HepG2 (cell line): ENCODE results near the gene MAP2K7. TPM values are rescaled to one million over a fixed set of nuclear protein-coding genes. Genes with fewer than 3 reads are reported as not detected.

Experiments used
- IKZF4 ChIP-seq: sonication (generic); formaldehyde crosslinking; IDR thresholded peaks from 2 replicates; pipeline ENCODE4 v1.5.1; 2020; ENCODE audit warnings: borderline replicate concordance, mild to moderate bottlenecking, low read depth, missing genetic modification reagents; ENCODE audit errors: not compliant biosample characterization
- KAT8 ChIP-seq: IDR thresholded peaks from 2 replicates; pipeline ENCODE4 v1.6.1; 2016; ENCODE audit warnings: missing genetic modification reagents, missing compliant biosample characterization
- KLF12 ChIP-seq: sonication (generic); formaldehyde crosslinking; IDR thresholded peaks from 2 replicates; pipeline ENCODE4 v1.4.0; 2020; ENCODE audit warnings: missing genetic modification reagents, borderline replicate concordance
- NFIC ChIP-seq: IDR thresholded peaks from 2 replicates; pipeline ENCODE4 v1.6.1; 2012; ENCODE audit warnings: mild to moderate bottlenecking, low read length, inconsistent platforms
- RCOR2 ChIP-seq: IDR thresholded peaks from 2 replicates; pipeline ENCODE4 v1.6.1; 2016; ENCODE audit warnings: missing biosample characterization, missing genetic modification reagents
- SALL1 ChIP-seq: sonication (generic); formaldehyde crosslinking; IDR thresholded peaks from 2 replicates; pipeline ENCODE4 v1.8.0; 2022; ENCODE audit warnings: mild to moderate bottlenecking, missing genetic modification reagents
- TERF1 ChIP-seq: sonication (generic); formaldehyde crosslinking; IDR thresholded peaks from 2 replicates; pipeline ENCODE4 v1.8.0; 2022; ENCODE audit warnings: mild to moderate bottlenecking, missing genetic modification reagents, moderate library complexity
- TIGD3 ChIP-seq: sonication (generic); formaldehyde crosslinking; IDR thresholded peaks from 2 replicates; pipeline ENCODE4 v1.5.1; 2020; ENCODE audit warnings: mild to moderate bottlenecking, missing genetic modification reagents, borderline replicate concordance
- ZNF160 ChIP-seq: sonication (generic); formaldehyde crosslinking; IDR thresholded peaks from 2 replicates; pipeline ENCODE4 v1.8.0; 2022; ENCODE audit warnings: mild to moderate bottlenecking, inconsistent platforms, missing genetic modification reagents
- ZNF251 ChIP-seq: sonication (generic); formaldehyde crosslinking; IDR thresholded peaks from 2 replicates; pipeline ENCODE4 v1.9.0; 2021; ENCODE audit warnings: mild to moderate bottlenecking, missing genetic modification reagents
- ZSCAN29 ChIP-seq: sonication (generic); formaldehyde crosslinking; conservative IDR thresholded peaks from 2 replicates; pipeline ENCODE4 v1.4.0; 2020; ENCODE audit warnings: mild to moderate bottlenecking, missing genetic modification reagents
- polyA plus RNA-seq, 8 experiments: library from polyadenylated mRNA; depleted of rRNA in 3 of 8; stranded (reverse) in 7 of 8; unstranded in 1 of 8; fragments of >200 nt; fragmentation: Illumina TruSeq in 4 of 8; extraction: Trizol in 4 of 8; gene quantifications; 2 replicates each; pipeline versions ENCODE4 v1.2.1 to v1.2.3, GENCODE V29; 2011 to 2016; ENCODE audit warnings: low read depth in 4 of 8, missing spikeins in 1 of 8, mixed read lengths in 1 of 8; ENCODE audit not compliant: insufficient read depth in 1 of 8
- total RNA-seq, 5 experiments: library from RNA; depleted of rRNA; stranded (reverse); fragments of >200 nt; fragmentation: Illumina TruSeq; extraction: Trizol; gene quantifications; 2 replicates each; pipeline ENCODE4 v1.2.3, GENCODE V29; 2016; ENCODE audit warnings: low read depth in 1 of 5
- TF ChIP-seq, protein P1 (sequence below): sonication (generic); formaldehyde crosslinking; IDR thresholded peaks from 2 replicates; pipeline ENCODE4 v1.5.1; 2020; ENCODE audit warnings: missing genetic modification reagents, mild to moderate bottlenecking, borderline replicate concordance
- TF ChIP-seq, protein P2 (sequence below): IDR thresholded peaks from 2 replicates; pipeline ENCODE4 v1.6.1; 2016; ENCODE audit warnings: low read depth, control low read depth
- TF ChIP-seq, protein P3 (sequence below): IDR thresholded peaks from 2 replicates; pipeline ENCODE4 v1.6.1; 2016; ENCODE audit warnings: missing compliant biosample characterization, missing genetic modification reagents, borderline replicate concordance
- TF ChIP-seq, protein P4 (sequence below): sonication (generic); formaldehyde crosslinking; IDR thresholded peaks from 2 replicates; pipeline ENCODE4 v1.4.0; 2020; ENCODE audit warnings: mild to moderate bottlenecking, missing genetic modification reagents, borderline replicate concordance
- TF ChIP-seq, protein P5 (sequence below): sonication (generic); formaldehyde crosslinking; IDR thresholded peaks from 2 replicates; pipeline ENCODE4 v1.9.0; 2022; ENCODE audit warnings: missing genetic modification reagents, mild to moderate bottlenecking, borderline replicate concordance

The MAP2K7 gene
- total and polyA plus RNA-seq, 2 of the 13 experiments (the other 11 are each of a cell fraction or from before 2014, with no cell fraction given): 9.0 to 10.8 TPM

DNA sequence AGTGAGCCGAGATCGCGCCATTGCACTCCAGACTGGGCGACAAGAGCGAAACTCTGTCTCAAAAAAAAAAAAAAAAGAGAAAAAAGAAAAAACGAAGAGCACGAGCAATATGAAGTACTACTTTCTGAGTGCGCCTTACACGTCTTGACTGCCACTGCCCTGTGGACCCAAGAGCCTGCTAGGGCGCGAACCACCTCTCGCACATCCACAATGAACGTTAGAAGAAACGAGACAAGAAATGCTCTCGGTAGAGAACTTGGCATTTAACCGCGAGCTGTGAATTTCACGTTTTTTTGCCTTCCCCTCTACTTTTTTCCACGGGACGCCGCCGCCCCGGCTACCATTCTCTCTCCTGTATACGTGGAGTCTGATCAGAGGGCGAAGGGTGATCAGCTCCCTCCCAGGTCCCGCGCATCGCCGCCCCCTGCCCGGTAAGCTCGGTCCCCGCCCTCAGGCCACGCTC lies 39.3 kb downstream of the MAP2K7 start (continued):
- TF ChIP-seq, protein P1, sequence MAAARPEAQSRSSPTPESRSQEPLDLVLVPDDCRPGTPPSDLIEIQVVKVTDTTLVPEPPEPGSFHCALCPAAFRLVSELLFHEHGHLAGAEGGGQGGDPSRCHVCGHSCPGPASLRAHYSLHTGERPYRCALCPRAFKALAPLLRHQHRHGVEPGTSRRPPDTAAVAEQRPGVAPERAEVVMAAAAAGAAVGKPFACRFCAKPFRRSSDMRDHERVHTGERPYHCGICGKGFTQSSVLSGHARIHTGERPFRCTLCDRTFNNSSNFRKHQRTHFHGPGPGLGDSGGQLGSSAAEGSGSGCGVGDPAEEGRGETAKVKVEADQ: no peak
- TF ChIP-seq ZNF160 (CRISPR knock-in tag) (no peak), TERF1 (CRISPR knock-in tag) (no peak), RCOR2 (CRISPR knock-in tag) (0 out of 2 replicates have a peak, but pooled peaks have one; percentile 19), KAT8 (CRISPR knock-in tag) (no peak), NFIC (no peak), ZNF251 (CRISPR knock-in tag) (0 out of 2 replicates have a peak, but pooled peaks have one; percentile 82), ZSCAN29 (0 out of 2 replicates have a peak, but pooled peaks have one; percentile 7), KLF12 (CRISPR knock-in tag) (peak; percentile 39; the same call in 1 of the 2 replicates), IKZF4 (peak; percentile 29), SALL1 (CRISPR knock-in tag) (no peak), TIGD3 (0 out of 2 replicates have a peak, but pooled peaks have one; percentile 57)
- TF ChIP-seq, protein P2, sequence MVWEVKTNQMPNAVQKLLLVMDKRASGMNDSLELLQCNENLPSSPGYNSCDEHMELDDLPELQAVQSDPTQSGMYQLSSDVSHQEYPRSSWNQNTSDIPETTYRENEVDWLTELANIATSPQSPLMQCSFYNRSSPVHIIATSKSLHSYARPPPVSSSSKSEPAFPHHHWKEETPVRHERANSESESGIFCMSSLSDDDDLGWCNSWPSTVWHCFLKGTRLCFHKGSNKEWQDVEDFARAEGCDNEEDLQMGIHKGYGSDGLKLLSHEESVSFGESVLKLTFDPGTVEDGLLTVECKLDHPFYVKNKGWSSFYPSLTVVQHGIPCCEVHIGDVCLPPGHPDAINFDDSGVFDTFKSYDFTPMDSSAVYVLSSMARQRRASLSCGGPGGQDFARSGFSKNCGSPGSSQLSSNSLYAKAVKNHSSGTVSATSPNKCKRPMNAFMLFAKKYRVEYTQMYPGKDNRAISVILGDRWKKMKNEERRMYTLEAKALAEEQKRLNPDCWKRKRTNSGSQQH: no peak
- TF ChIP-seq, protein P3, sequence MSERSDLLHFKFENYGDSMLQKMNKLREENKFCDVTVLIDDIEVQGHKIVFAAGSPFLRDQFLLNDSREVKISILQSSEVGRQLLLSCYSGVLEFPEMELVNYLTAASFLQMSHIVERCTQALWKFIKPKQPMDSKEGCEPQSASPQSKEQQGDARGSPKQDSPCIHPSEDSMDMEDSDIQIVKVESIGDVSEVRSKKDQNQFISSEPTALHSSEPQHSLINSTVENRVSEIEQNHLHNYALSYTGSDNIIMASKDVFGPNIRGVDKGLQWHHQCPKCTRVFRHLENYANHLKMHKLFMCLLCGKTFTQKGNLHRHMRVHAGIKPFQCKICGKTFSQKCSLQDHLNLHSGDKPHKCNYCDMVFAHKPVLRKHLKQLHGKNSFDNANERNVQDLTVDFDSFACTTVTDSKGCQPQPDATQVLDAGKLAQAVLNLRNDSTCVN (CRISPR knock-in tag): peak; percentile 13; the same call in 1 of the 2 replicates
- TF ChIP-seq, protein P4, sequence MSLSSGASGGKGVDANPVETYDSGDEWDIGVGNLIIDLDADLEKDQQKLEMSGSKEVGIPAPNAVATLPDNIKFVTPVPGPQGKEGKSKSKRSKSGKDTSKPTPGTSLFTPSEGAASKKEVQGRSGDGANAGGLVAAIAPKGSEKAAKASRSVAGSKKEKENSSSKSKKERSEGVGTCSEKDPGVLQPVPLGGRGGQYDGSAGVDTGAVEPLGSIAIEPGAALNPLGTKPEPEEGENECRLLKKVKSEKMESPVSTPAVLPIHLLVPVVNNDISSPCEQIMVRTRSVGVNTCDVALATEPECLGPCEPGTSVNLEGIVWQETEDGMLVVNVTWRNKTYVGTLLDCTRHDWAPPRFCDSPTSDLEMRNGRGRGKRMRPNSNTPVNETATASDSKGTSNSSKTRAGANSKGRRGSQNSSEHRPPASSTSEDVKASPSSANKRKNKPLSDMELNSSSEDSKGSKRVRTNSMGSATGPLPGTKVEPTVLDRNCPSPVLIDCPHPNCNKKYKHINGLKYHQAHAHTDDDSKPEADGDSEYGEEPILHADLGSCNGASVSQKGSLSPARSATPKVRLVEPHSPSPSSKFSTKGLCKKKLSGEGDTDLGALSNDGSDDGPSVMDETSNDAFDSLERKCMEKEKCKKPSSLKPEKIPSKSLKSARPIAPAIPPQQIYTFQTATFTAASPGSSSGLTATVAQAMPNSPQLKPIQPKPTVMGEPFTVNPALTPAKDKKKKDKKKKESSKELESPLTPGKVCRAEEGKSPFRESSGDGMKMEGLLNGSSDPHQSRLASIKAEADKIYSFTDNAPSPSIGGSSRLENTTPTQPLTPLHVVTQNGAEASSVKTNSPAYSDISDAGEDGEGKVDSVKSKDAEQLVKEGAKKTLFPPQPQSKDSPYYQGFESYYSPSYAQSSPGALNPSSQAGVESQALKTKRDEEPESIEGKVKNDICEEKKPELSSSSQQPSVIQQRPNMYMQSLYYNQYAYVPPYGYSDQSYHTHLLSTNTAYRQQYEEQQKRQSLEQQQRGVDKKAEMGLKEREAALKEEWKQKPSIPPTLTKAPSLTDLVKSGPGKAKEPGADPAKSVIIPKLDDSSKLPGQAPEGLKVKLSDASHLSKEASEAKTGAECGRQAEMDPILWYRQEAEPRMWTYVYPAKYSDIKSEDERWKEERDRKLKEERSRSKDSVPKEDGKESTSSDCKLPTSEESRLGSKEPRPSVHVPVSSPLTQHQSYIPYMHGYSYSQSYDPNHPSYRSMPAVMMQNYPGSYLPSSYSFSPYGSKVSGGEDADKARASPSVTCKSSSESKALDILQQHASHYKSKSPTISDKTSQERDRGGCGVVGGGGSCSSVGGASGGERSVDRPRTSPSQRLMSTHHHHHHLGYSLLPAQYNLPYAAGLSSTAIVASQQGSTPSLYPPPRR (CRISPR knock-in tag): no peak
- TF ChIP-seq, protein P5, sequence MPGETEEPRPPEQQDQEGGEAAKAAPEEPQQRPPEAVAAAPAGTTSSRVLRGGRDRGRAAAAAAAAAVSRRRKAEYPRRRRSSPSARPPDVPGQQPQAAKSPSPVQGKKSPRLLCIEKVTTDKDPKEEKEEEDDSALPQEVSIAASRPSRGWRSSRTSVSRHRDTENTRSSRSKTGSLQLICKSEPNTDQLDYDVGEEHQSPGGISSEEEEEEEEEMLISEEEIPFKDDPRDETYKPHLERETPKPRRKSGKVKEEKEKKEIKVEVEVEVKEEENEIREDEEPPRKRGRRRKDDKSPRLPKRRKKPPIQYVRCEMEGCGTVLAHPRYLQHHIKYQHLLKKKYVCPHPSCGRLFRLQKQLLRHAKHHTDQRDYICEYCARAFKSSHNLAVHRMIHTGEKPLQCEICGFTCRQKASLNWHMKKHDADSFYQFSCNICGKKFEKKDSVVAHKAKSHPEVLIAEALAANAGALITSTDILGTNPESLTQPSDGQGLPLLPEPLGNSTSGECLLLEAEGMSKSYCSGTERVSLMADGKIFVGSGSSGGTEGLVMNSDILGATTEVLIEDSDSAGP (CRISPR knock-in tag): no peak
